Stomach smooth muscle (tissue), 2 donors: ENCODE data around the gene TRAPPC1.
A peak's percentile ranks its signal among the peaks of the same experiment; 100 is the strongest.

ENCODE experiments used
- H3K27ac ChIP-seq: one replicate; pipeline ENCODE4 v1.7.0; 2013; ENCODE audit warnings: mild to moderate bottlenecking, low read length, inconsistent platforms
- H3K27me3 ChIP-seq, 2 donors: one replicate each; pipeline ENCODE4 v1.7.0; 2013; ENCODE audit warnings: low read length in 2 of 2; ENCODE audit not compliant: insufficient read depth in 2 of 2, control insufficient read depth in 1 of 2
- H3K36me3 ChIP-seq, 2 donors: one replicate each; pipeline ENCODE4 v1.7.0; 2013; ENCODE audit warnings: low read length in 2 of 2; ENCODE audit not compliant: control insufficient read depth in 2 of 2, insufficient read depth in 2 of 2
- H3K4me1 ChIP-seq: one replicate; pipeline ENCODE4 v1.7.0; 2013; ENCODE audit warnings: low read length; ENCODE audit not compliant: control insufficient read depth, insufficient read depth
- H3K4me3 ChIP-seq, 2 donors: one replicate each; pipeline ENCODE4 v1.7.0; 2013; ENCODE audit warnings: low read length in 2 of 2
- H3K9ac ChIP-seq, 2 donors: one replicate each; pipeline ENCODE4 v1.7.0; 2013; ENCODE audit warnings: low read length in 2 of 2, mild to moderate bottlenecking in 1 of 2
- H3K9me3 ChIP-seq, 2 donors: one replicate each; pipeline ENCODE4 v1.7.0; 2013; ENCODE audit warnings: low read length in 2 of 2; ENCODE audit not compliant: control insufficient read depth in 2 of 2
- donor health status: healthy.
- donor health status: Pancreatic carcinoma.

Gene TRAPPC1

GRCh38 chr17:7931709-7932482 is at the start of gene TRAPPC1, which contains the start of gene CNTROB:
Gene TRAPPC1 (minus strand): TSS chr17:7931946. CDS start chr17:7931829, 117 bp downstream.
Gene CNTROB (plus strand): TSS chr17:7932206. CDS start chr17:7933080, 874 bp downstream.
- H3K9ac ChIP-seq: peak within 1 kb of the TSS; percentile 68 to 89
- peak within 1 kb of the TSS; percentile 77 for H3K27ac ChIP-seq
- H3K27me3 ChIP-seq: peaks cover 2 to 15% of the 10 kb centered on the region in 2 donors
- H3K36me3 ChIP-seq: peaks cover 10 to 11% of the 10 kb centered on the region in 2 donors
- H3K4me1 ChIP-seq: peaks cover 30% of the 10 kb centered on the region
- H3K4me3 ChIP-seq: peak within 1 kb of the TSS; percentile 85 to 99
- no peaks in the 10 kb centered on the region for H3K9me3 ChIP-seq

DNA sequence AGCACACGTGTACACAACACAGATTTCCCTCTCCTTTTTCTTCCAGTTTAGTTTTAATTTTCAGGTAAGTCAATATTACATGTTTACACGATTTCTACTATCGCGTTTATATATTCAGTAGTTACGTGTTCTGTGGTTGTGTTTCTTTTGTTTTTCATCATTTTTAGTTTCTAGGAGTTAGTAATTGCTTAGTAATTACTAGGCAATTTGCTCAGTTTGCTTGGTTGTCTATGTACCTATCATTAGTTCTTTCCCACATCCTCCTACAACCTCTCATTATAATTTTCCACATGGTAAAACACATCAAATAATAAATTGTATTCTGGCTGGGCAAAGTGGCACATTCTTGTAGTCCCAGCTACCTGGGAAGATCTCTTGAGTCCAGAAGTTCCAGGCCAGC is 46.1 kb upstream of the TRAPPC1 start:
- Histone ChIP-seq H3K36me3 (no peaks in the 10 kb centered on the region), H3K4me1 (no peaks in the 10 kb centered on the region), H3K27me3 (peaks cover 0 to 3% of the 10 kb centered on the region in 2 donors), H3K9me3 (peaks cover 0 to 10% of the 10 kb centered on the region in 2 donors), H3K27ac (no peak overlapping the region), H3K9ac (no peak overlapping the region), H3K4me3 (no peak overlapping the region)

DNA sequence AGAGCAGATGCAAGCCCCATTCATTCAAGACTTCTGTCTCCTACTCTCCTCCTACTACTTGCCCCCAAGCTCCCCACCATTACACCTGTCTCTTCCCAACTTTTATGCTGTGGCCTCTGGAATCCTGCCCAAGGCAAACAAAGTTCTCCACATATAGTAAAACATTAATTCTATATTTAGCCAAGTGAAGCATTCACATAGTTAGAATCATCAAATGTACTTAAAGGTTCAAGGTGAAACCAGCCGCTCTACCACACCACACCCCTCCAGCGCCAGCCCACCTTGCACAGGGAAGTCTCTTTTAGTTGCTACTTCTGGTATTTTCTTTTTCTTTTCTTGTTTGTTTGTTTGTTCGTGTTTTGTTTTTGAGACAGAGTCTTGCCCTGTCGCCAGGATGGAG is 45.3 kb upstream of the TRAPPC1 start:
- H3K36me3 ChIP-seq: no peaks in the 10 kb centered on the region
- H3K9ac ChIP-seq: no peak overlapping the region
- H3K4me1 ChIP-seq: no peaks in the 10 kb centered on the region
- H3K4me3 ChIP-seq: no peak overlapping the region
- no peaks in the 10 kb centered on the region for H3K27me3 ChIP-seq
- peaks cover 0 to 10% of the 10 kb centered on the region in 2 donors for H3K9me3 ChIP-seq
- no peak overlapping the region for H3K27ac ChIP-seq

- Histone ChIP-seq H3K9me3 (peaks cover 0 to 10% of the 10 kb centered on the region in 2 donors), H3K27me3 (peaks cover 0 to 2% of the 10 kb centered on the region in 2 donors), H3K4me3 (no peak overlapping the region), H3K27ac (no peak overlapping the region), H3K36me3 (no peaks in the 10 kb centered on the region), H3K9ac (no peak overlapping the region), H3K4me1 (no peaks in the 10 kb centered on the region)
These were observed 42.9 kb upstream of the TRAPPC1 start for GRCh38 chr17:7974638-7975131.

- no peak overlapping the region for H3K9ac ChIP-seq
- H3K4me1 ChIP-seq: no peaks in the 10 kb centered on the region
- no peaks in the 10 kb centered on the region for H3K36me3 ChIP-seq
- peaks cover 0 to 2% of the 10 kb centered on the region in 2 donors for H3K27me3 ChIP-seq
- H3K9me3 ChIP-seq: peaks cover 0 to 10% of the 10 kb centered on the region in 2 donors
- no peak overlapping the region for H3K27ac ChIP-seq
- no peak overlapping the region for H3K4me3 ChIP-seq
These were observed 40.5 kb upstream of the TRAPPC1 start for GRCh38 chr17:7972131-7972785.

GRCh38 chr17:7971651-7972050 is 39.9 kb upstream of the TRAPPC1 start:
- Histone ChIP-seq H3K9ac (no peak overlapping the region), H3K4me3 (no peak overlapping the region), H3K27ac (no peak overlapping the region), H3K9me3 (peaks cover 0 to 10% of the 10 kb centered on the region in 2 donors), H3K4me1 (no peaks in the 10 kb centered on the region), H3K36me3 (no peaks in the 10 kb centered on the region), H3K27me3 (peaks cover 0 to 2% of the 10 kb centered on the region in 2 donors)

- H3K27ac ChIP-seq: no peak overlapping the region
- no peaks in the 10 kb centered on the region for H3K4me1 ChIP-seq
- H3K36me3 ChIP-seq: no peaks in the 10 kb centered on the region
- no peak overlapping the region for H3K9ac ChIP-seq
- peaks cover 0 to 1% of the 10 kb centered on the region in 2 donors for H3K9me3 ChIP-seq
- peaks cover 0 to 2% of the 10 kb centered on the region in 2 donors for H3K27me3 ChIP-seq
- no peak overlapping the region for H3K4me3 ChIP-seq
These were observed 37.7 kb upstream of the TRAPPC1 start for GRCh38 chr17:7969433-7969832.

DNA sequence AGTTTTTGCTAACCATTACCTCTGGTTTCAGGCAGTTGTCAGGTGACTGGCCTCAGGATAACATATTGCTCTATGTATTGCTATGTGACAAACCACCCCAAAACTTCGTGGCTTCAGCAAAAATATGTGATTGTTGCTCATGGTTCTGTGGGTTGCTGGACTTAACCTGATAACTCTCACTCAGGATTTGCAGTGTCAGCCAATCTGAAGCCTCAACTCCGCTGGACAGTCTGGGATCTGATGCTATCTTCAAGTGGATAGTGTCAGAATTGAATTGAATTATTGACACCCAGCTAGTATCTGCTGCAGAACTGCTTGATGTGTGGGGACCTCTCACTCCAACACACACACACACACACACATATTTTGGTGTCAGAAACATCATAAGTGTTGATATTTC is 36.0 kb upstream of the TRAPPC1 start:
- Histone ChIP-seq H3K27ac (no peak overlapping the region), H3K4me3 (no peak overlapping the region), H3K9me3 (no peaks in the 10 kb centered on the region), H3K27me3 (peaks cover 0 to 2% of the 10 kb centered on the region in 2 donors), H3K9ac (no peak overlapping the region), H3K4me1 (no peaks in the 10 kb centered on the region), H3K36me3 (no peaks in the 10 kb centered on the region)

GRCh38 chr17:7961421-7961820 is 29.7 kb upstream of the TRAPPC1 start:
- peaks cover 2% of the 10 kb centered on the region for H3K4me1 ChIP-seq
- no peaks in the 10 kb centered on the region for H3K27me3 ChIP-seq
- no peaks in the 10 kb centered on the region for H3K36me3 ChIP-seq
- H3K9me3 ChIP-seq: no peaks in the 10 kb centered on the region
- H3K27ac ChIP-seq: no peak overlapping the region
- no peak overlapping the region for H3K9ac ChIP-seq
- no peak overlapping the region for H3K4me3 ChIP-seq

DNA sequence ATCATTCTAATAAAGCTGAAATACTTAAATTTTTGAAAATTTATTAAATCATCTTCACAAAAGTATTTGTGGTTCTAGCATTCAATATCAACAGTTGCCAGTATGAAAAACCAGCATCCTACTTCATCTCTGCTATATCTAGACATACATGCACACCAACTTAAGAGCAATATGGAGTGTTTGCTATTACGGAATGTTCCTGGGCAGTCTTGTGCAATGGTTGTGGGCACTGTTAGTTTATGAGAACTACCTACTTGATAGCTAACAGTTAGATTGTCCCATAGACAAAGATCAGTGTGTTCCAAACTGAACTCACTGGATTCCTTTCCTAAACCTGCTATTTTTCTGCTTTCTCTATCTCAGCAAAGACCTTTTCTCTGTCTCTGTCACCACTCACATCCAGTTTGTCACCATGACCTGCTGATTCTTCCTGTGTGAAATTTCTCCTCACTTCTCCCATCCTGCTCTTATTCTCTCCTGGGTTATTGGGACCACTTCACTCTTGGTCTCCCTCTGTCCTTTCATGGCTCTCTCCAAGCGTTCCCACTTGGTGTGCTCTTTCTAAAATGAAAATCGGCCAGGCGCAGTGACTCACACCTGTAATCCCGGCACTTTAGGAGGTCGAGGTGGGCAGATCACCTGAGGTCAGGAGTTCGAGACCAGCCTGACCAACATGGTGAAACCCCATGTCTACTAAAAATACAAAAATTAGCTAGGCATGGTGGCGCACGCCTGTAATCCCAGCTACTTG is 27.9 kb upstream of the TRAPPC1 start:
- Histone ChIP-seq H3K36me3 (no peaks in the 10 kb centered on the region), H3K27me3 (no peaks in the 10 kb centered on the region), H3K9ac (no peak overlapping the region), H3K4me3 (no peak overlapping the region), H3K9me3 (no peaks in the 10 kb centered on the region), H3K27ac (no peak overlapping the region), H3K4me1 (peaks cover 16% of the 10 kb centered on the region)
